ENCODE measurements around the gene PARD3.
"Not testable (repeated sequence)": the region's sequence is repeated elsewhere in the genome, so short reads cannot be mapped to it uniquely, and the experiment has no call there.

The PARD3 gene

GRCh38 chr10:34274906-34275305, 540.2 kb downstream of the PARD3 start:
- Histone ChIP-seq H3K36me3 (ENCODE audit: insufficient read depth, low read length) (no peaks in the 10 kb centered on the region), H3K9ac (ENCODE audit: low read length) (no peak overlapping the region), H3K4me3 (ENCODE audit: low read depth in 1 of 2, low read length in 2 of 2) (no peak overlapping the region)

GRCh38 chr10:34273340-34273739, 541.8 kb downstream of the PARD3 start:
- Histone ChIP-seq H3K27me3 (ENCODE audit: control insufficient read depth in 1 of 2, insufficient read depth in 2 of 2, low read length in 2 of 2) (no peaks in the 10 kb centered on the region), H3K4me3 (ENCODE audit: low read depth in 1 of 2, low read length in 2 of 2) (no peak overlapping the region), H3K9ac (ENCODE audit: low read length) (no peak overlapping the region), H3K36me3 (ENCODE audit: insufficient read depth, low read length) (no peaks in the 10 kb centered on the region), H3K4me1 (ENCODE audit: insufficient read depth, low read length) (peaks cover 4% of the 10 kb centered on the region), H3K9me3 (ENCODE audit: low read length) (no peaks in the 10 kb centered on the region), H3K27ac (ENCODE audit: low read depth, low read length) (no peak overlapping the region)

More at GRCh38 chr10:34274906-34275305, 540.2 kb downstream of the PARD3 start:
- Histone ChIP-seq H3K9me3 (ENCODE audit: low read length) (no peaks in the 10 kb centered on the region), H3K27me3 (ENCODE audit: control insufficient read depth in 1 of 2, insufficient read depth in 2 of 2, low read length in 2 of 2) (no peaks in the 10 kb centered on the region), H3K4me1 (ENCODE audit: insufficient read depth, low read length) (peaks cover 4% of the 10 kb centered on the region), H3K27ac (ENCODE audit: low read depth, low read length) (no peak overlapping the region)

GRCh38 chr10:34272316-34272715, 542.8 kb downstream of the PARD3 start:
- H3K36me3 ChIP-seq (ENCODE audit: insufficient read depth, low read length): no peaks in the 10 kb centered on the region
- no peak overlapping the region for H3K4me3 ChIP-seq (ENCODE audit: low read depth in 1 of 2, low read length in 2 of 2)
- peaks cover 4% of the 10 kb centered on the region for H3K4me1 ChIP-seq (ENCODE audit: insufficient read depth, low read length)
- no peak overlapping the region for H3K27ac ChIP-seq (ENCODE audit: low read depth, low read length)
- no peak overlapping the region for H3K9ac ChIP-seq (ENCODE audit: low read length)
- no peaks in the 10 kb centered on the region for H3K9me3 ChIP-seq (ENCODE audit: low read length)
- no peaks in the 10 kb centered on the region for H3K27me3 ChIP-seq (ENCODE audit: control insufficient read depth in 1 of 2, insufficient read depth in 2 of 2, low read length in 2 of 2)

- H3K27me3 ChIP-seq (ENCODE audit: control insufficient read depth in 1 of 2, insufficient read depth in 2 of 2, low read length in 2 of 2); H3K9me3 ChIP-seq (ENCODE audit: low read length); H3K4me3 ChIP-seq (ENCODE audit: low read depth in 1 of 2, low read length in 2 of 2); H3K4me1 ChIP-seq (ENCODE audit: insufficient read depth, low read length); H3K36me3 ChIP-seq (ENCODE audit: insufficient read depth, low read length); H3K9ac ChIP-seq (ENCODE audit: low read length); H3K27ac ChIP-seq (ENCODE audit: low read depth, low read length): not testable (repeated sequence)
Measured at GRCh38 chr10:34268410-34268809, 546.7 kb downstream of the PARD3 start.

GRCh38 chr10:34262985-34263384, 552.1 kb downstream of the PARD3 start:
- Histone ChIP-seq H3K27me3 (ENCODE audit: control insufficient read depth in 1 of 2, insufficient read depth in 2 of 2, low read length in 2 of 2) (no peaks in the 10 kb centered on the region), H3K9ac (ENCODE audit: low read length) (no peak overlapping the region), H3K36me3 (ENCODE audit: insufficient read depth, low read length) (no peaks in the 10 kb centered on the region), H3K9me3 (ENCODE audit: low read length) (no peaks in the 10 kb centered on the region), H3K4me3 (ENCODE audit: low read depth in 1 of 2, low read length in 2 of 2) (no peak overlapping the region), H3K27ac (ENCODE audit: low read depth, low read length) (no peak overlapping the region), H3K4me1 (ENCODE audit: insufficient read depth, low read length) (no peaks in the 10 kb centered on the region)

GRCh38 chr10:34260904-34261303, 554.2 kb downstream of the PARD3 start:
- no peak overlapping the region for H3K9ac ChIP-seq (ENCODE audit: low read length)
- no peaks in the 10 kb centered on the region for H3K4me1 ChIP-seq (ENCODE audit: insufficient read depth, low read length)
- no peaks in the 10 kb centered on the region for H3K9me3 ChIP-seq (ENCODE audit: low read length)
- H3K36me3 ChIP-seq (ENCODE audit: insufficient read depth, low read length): no peaks in the 10 kb centered on the region
- H3K4me3 ChIP-seq (ENCODE audit: low read depth in 1 of 2, low read length in 2 of 2): no peak overlapping the region
- no peaks in the 10 kb centered on the region for H3K27me3 ChIP-seq (ENCODE audit: control insufficient read depth in 1 of 2, insufficient read depth in 2 of 2, low read length in 2 of 2)
- no peak overlapping the region for H3K27ac ChIP-seq (ENCODE audit: low read depth, low read length)

GRCh38 chr10:34256216-34256615, 558.9 kb downstream of the PARD3 start:
- Histone ChIP-seq H3K4me3 (ENCODE audit: low read depth in 1 of 2, low read length in 2 of 2) (no peak overlapping the region), H3K27me3 (ENCODE audit: control insufficient read depth in 1 of 2, insufficient read depth in 2 of 2, low read length in 2 of 2) (no peaks in the 10 kb centered on the region), H3K9ac (ENCODE audit: low read length) (no peak overlapping the region), H3K27ac (ENCODE audit: low read depth, low read length) (no peak overlapping the region), H3K36me3 (ENCODE audit: insufficient read depth, low read length) (no peaks in the 10 kb centered on the region), H3K4me1 (ENCODE audit: insufficient read depth, low read length) (no peaks in the 10 kb centered on the region), H3K9me3 (ENCODE audit: low read length) (no peaks in the 10 kb centered on the region)

- H3K4me1 ChIP-seq (ENCODE audit: insufficient read depth, low read length): no peaks in the 10 kb centered on the region
- no peaks in the 10 kb centered on the region for H3K27me3 ChIP-seq (ENCODE audit: control insufficient read depth in 1 of 2, insufficient read depth in 2 of 2, low read length in 2 of 2)
Measured at GRCh38 chr10:34255035-34255434, 560.1 kb downstream of the PARD3 start.

GRCh38 chr10:34254596-34254995, 560.5 kb downstream of the PARD3 start:
- Histone ChIP-seq H3K4me1 (ENCODE audit: insufficient read depth, low read length) (no peaks in the 10 kb centered on the region), H3K27me3 (ENCODE audit: control insufficient read depth in 1 of 2, insufficient read depth in 2 of 2, low read length in 2 of 2) (no peaks in the 10 kb centered on the region), H3K36me3 (ENCODE audit: insufficient read depth, low read length) (no peaks in the 10 kb centered on the region), H3K9ac (ENCODE audit: low read length) (no peak overlapping the region), H3K9me3 (ENCODE audit: low read length) (no peaks in the 10 kb centered on the region), H3K27ac (ENCODE audit: low read depth, low read length) (no peak overlapping the region), H3K4me3 (ENCODE audit: low read depth in 1 of 2, low read length in 2 of 2) (no peak overlapping the region)

More at GRCh38 chr10:34255035-34255434, 560.1 kb downstream of the PARD3 start:
- Histone ChIP-seq H3K36me3 (ENCODE audit: insufficient read depth, low read length) (no peaks in the 10 kb centered on the region), H3K9ac (ENCODE audit: low read length) (no peak overlapping the region), H3K4me3 (ENCODE audit: low read depth in 1 of 2, low read length in 2 of 2) (no peak overlapping the region), H3K27ac (ENCODE audit: low read depth, low read length) (no peak overlapping the region), H3K9me3 (ENCODE audit: low read length) (no peaks in the 10 kb centered on the region)

- Histone ChIP-seq H3K9ac (ENCODE audit: low read length) (no peak overlapping the region), H3K36me3 (ENCODE audit: insufficient read depth, low read length) (no peaks in the 10 kb centered on the region), H3K27me3 (ENCODE audit: control insufficient read depth in 1 of 2, insufficient read depth in 2 of 2, low read length in 2 of 2) (no peaks in the 10 kb centered on the region), H3K4me1 (ENCODE audit: insufficient read depth, low read length) (no peaks in the 10 kb centered on the region), H3K4me3 (ENCODE audit: low read depth in 1 of 2, low read length in 2 of 2) (no peak overlapping the region), H3K27ac (ENCODE audit: low read depth, low read length) (no peak overlapping the region), H3K9me3 (ENCODE audit: low read length) (no peaks in the 10 kb centered on the region)
Measured at GRCh38 chr10:34252111-34252510, 563.0 kb downstream of the PARD3 start.

- no peak overlapping the region for H3K27ac ChIP-seq (ENCODE audit: low read depth, low read length)
- no peak overlapping the region for H3K9ac ChIP-seq (ENCODE audit: low read length)
- no peaks in the 10 kb centered on the region for H3K36me3 ChIP-seq (ENCODE audit: insufficient read depth, low read length)
- H3K4me3 ChIP-seq (ENCODE audit: low read depth in 1 of 2, low read length in 2 of 2): no peak overlapping the region
- no peaks in the 10 kb centered on the region for H3K9me3 ChIP-seq (ENCODE audit: low read length)
- H3K4me1 ChIP-seq (ENCODE audit: insufficient read depth, low read length): no peaks in the 10 kb centered on the region
- no peaks in the 10 kb centered on the region for H3K27me3 ChIP-seq (ENCODE audit: control insufficient read depth in 1 of 2, insufficient read depth in 2 of 2, low read length in 2 of 2)
Measured at GRCh38 chr10:34251177-34251576, 563.9 kb downstream of the PARD3 start.

- Histone ChIP-seq H3K27ac (ENCODE audit: low read depth, low read length) (no peak overlapping the region), H3K9me3 (ENCODE audit: low read length) (no peaks in the 10 kb centered on the region), H3K36me3 (ENCODE audit: insufficient read depth, low read length) (no peaks in the 10 kb centered on the region), H3K4me1 (ENCODE audit: insufficient read depth, low read length) (no peaks in the 10 kb centered on the region), H3K4me3 (ENCODE audit: low read depth in 1 of 2, low read length in 2 of 2) (no peak overlapping the region), H3K9ac (ENCODE audit: low read length) (no peak overlapping the region), H3K27me3 (ENCODE audit: control insufficient read depth in 1 of 2, insufficient read depth in 2 of 2, low read length in 2 of 2) (no peaks in the 10 kb centered on the region)
Measured at GRCh38 chr10:34250722-34251121, 564.4 kb downstream of the PARD3 start.

Measured in muscle layer of colon (tissue), 2 donors.